Cardiac septum (tissue), 1 donor: Measurements from ENCODE around the gene GFRA4. TPM values are rescaled to one million over a fixed set of nuclear protein-coding genes. Genes with fewer than 3 reads are reported as not detected.

Experiments
- DNase-seq: peaks from one replicate; pipeline ENCODE4 v3.0.0-alpha.2; 2020; ENCODE audit warnings: low spot score
- intact Hi-C: fragments of 100-400 bp; cut with DNase I; formaldehyde crosslinking; loops from one replicate; pipeline ENCODE4 v1.14.0; 2022
- total RNA-seq: library from RNA; stranded (reverse); fragmentation: NEBNext Ultra II Directional; extraction: Animal tissue kit (Norgen Biotek cat#: 25700); gene quantifications from one replicate; pipeline ENCODE4 v1.2.1, GENCODE V29; 2021
- donor health status: DM: no; HTN: no; CAD: no.

GFRA4 gene
- total RNA-seq, 1 donor from 2014 or later: not detected

DNA sequence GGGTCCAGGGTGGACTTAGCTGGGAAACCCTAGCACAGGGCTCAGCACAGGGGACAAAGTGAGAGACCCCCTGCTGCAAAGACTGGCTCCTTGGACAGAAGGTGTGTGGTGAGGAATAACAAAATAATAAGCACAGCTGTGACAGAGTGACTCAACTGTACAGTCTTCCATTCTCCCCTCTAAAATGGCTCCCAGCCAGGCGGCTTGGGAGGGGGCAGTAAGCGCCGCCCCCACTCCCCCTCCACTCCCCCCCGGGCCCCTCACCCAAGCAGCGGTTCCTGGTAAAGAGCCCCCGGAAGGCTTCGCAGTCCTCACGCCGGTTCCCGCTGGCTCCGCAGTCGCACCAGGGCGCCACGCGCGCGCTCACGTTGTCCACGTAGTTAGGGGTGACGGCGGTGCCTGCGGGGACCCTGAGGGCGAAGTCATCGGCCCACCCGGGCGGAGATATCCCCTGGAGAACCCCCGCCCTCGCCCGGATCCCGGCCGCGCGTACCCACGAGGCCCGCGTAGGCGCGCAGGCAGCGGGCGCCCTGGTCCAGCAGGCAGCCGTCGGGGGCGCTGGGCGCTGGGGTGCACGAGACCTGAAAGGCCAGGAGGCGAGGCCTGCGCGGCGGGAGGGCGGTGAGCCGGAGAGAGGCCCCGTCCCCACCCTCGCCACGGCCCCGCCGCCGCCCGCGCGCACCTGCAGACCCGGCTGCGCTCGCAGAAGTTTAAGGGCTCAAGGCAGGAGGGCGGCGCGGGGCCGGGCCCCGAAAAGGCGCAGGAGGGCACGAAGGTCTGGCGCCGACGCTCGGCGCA lies 2.7 kb downstream of the GFRA4 start:
- peak; percentile 64 for DNase-seq
- intact Hi-C loops: no loop called here

DNA sequence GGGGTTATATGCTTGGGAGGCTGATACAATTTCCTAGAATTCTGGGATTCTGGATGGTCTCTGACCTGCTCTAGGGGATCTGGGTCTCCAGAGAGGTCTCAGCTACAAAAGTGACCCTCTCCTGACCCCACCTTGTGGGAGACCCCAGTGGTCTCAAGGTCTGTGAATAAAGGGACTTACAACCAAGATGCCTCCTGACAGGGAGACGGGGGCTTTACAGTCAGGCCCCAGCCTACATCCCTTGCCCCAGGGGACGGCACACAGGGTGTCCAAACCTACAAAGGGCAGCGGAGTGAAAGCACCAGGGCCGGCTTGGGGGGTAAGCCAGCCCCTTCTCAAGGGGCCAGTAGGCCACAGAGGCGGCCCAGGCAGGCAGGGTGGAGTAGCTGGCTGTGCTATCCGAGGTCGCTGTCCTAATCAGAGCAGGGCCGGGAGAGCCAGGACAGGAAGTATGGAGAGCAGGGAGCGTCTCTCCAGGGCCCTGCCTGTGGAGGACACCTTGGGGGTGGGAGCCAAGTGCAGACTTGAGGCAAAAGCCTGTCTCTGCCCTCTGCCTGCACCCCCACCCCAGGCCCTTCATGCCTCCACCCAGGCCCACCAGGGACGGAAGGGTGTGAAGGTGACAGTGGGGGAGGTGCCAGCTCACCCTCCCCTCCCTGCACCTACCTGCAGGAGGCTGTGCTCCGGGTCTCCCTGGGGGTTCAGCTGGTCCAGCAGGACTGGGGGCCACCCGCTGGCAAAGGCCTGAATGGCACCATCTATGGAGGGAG lies 3.5 kb downstream of the GFRA4 start:
- DNase-seq: peak; percentile 29
- intact Hi-C loops: no loop called here

DNA sequence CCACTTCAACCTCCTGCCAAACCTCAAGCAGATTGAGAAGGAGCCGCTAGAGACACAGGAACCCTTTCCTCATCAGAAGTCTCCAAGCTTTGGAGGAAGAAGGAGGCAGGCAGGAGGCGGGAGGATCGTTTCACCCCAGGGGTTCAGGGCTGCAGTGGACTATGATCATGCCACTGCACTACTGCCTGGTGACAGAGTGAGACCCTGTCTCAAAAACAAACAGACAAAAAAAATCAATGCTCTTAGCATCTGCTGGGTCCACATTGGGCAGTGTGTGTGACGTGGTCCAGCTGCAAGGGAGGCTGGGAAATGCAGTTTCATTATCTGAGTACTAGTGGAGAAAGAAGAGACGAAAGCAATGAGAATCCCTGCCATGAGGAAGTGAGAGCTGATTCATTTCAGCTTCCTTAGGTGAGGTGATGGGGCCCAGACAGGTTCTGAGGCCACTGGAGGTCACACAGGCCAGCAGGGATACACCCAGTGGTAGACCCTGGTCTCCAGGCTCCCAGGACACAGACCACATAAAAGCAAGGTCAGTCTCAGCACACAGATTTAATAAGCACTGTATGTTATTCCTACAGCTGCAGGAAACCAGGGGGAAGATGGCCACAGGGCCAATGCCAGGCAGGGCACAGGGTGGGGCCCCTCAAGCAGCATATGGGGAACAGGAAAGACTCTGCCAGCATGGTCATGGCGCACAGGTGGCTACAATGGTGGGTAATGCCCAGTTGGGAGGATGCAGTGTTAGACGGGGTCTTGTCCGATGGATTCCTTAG lies 4.3 kb downstream of the GFRA4 start:
- intact Hi-C loops: no loop called here
- peak; percentile 39 for DNase-seq

DNA sequence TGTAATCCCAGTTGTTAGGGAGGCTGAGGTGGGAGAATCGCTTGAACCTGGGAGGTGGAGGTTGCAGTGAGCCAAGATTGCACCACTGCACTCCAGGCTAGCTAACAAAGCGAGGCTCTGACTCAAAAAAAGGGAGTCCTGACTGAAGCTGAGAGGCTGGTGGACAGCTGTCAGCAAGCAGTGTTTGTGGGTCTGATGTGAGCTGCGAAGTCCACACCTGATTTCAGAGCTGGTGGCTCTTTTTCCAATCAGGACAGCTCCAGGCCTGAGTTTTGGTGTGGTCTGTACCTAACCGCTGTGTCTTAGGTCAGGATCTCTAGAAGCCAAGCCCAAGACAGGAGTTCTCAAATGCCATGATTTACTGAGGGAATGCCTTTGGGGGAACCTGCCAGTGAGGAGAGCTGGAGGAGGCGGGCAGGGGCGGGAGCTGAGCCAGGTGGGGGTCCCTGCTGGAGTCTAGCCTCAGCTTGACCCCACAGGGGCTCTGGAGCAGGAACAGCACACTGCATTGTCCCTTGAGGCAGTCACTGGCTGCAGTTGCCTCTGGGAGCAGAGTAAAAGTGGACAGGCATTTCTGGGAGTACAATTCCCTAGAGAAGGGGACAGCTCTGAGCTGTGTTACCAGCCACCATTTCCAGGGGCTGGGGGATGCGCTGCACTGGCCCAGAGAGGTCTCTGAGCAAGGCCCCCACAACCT lies 5.0 kb downstream of the GFRA4 start:
- intact Hi-C loops: no loop called here
- DNase-seq: peak; percentile 35

DNA sequence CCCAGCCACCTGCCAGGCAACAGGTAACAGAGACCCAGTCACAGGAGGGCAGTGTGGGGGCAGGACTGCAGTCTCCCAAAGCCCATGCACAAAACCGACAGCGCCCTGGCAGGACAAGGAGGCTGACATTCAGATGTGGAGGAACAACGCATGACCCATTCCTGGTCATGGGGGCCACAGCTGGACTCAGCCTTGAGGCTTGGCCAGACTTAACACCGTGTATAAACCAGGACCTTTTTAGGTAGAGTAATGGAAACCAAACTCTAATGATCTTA lies 8.1 kb downstream of the GFRA4 start:
- peak; percentile 29 for DNase-seq
- intact Hi-C loops: no loop called here

DNA sequence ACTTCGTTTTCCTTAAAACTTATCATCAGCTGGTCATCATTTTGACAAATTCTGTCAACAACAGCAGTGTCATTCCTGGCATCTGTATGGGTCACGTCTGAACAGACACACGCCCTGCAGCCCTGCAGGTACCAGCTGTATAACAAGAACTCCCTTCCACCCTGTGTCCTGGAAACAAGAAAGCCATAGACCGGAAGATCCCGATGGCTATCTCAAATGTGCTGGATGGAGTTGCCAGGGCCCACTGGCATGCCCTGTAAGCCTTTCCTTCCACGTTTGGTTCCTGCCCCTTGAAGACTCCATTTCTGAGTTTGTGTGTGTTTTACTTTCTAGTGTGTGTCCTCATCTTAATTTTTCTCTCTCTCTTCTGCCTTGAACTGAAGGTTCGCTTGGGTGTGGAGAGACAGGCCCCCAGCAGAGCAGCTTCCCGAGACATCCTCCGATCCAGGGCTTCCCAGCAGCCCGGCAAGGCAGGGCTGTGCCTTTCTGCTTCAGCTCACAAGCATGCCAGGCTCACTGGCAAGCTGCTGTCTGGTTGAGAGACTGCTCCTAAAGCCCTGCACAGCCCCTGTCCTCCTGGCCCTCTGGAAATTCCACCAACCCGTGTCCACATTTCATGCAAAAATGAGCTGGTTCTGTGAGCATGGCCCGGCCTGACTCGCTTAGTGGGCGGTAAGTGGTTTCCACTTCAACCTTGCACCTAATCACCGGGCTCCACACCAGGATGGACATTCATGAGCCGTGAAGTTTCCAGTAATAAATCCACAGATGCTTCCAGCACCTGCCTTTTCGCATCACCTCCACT lies 8.7 kb downstream of the GFRA4 start:
- peak; percentile 72 for DNase-seq
- intact Hi-C loops: no loop called here

DNA sequence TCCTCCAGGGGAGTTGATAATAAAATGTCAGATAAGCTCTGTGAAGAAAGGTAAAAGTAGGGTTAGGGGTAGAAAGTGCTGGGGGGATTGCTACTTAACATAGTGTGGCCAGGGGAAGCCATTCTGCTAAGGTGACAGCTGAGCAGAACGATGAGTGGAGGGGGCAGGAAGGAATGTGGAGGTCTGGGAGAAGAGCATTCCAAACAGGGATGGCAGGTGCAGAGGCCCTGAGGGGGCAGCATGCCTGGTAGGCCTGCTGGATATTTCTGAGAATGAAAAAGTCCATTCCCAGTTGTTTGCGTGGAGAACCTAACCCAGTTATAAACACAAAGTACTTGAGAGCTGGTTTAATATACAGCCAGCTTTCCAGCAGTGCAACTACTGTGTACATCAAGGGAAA lies 9.3 kb downstream of the GFRA4 start:
- intact Hi-C loops: no loop called here
- DNase-seq: no peak

DNA sequence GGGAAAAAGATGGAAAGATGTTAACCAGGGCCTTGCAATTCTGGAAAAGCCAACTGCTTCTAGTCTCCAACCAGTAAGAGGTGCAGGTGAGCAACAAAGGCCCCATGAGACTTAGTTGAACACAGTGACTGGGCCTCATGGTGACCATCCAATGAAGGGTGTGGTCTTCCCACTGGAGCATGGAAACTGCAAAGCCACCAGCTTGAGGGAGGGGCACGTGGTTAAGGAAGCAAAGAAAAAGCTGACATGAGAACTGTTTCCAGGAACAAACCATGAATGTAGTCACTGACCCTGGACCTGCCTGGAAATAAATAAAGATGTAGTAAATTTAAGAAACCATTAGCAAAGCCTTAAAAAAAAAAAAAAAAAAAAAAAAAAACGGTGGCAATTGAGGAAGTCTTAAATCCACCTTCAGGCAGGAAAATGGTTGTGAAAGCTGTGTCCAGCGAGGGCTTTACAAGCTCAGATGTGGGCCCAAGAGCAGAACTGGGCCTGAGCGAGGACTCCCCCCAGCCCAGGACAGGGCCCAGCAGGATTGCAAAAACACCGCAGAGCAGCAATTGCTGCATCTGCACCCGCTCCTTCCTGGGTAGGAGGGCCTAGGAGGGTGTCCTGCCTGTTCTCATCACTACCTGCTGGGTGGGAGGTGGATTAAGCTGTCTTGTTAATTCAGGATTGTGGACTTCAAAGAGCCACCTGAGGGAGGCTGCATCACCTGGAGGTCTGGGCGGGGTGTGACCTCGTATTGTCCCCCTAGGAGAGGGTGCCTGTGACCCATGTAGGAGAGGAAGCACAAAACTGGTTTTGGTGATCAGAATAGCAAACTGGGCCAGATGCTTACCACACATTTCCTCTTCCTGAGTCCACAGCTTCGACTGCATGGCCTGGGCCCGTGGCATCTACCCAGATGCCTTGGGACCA lies 10.3 kb downstream of the GFRA4 start:
- intact Hi-C loops: no loop called here
- DNase-seq: peak; percentile 60

DNA sequence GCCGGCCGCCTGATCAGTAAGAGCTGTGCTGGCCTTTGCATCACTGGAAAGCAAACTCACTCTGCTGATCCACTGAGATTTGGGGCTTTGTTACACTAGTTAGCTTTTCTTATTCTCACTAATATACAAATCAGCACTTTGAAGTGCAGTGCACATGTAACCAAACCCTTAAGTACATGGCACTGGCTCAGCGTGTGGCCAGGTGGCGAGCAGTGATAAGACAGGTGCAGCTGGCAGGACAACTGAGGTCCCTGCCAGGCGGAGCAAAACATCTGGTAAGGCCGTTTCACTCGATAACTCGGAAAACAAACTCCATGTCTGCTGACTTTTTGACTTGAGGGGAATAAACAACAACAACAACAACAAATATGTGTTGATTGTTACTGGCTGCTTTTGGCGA lies 11.0 kb downstream of the GFRA4 start:
- DNase-seq: peak; percentile 10
- intact Hi-C loops: no loop called here

DNA sequence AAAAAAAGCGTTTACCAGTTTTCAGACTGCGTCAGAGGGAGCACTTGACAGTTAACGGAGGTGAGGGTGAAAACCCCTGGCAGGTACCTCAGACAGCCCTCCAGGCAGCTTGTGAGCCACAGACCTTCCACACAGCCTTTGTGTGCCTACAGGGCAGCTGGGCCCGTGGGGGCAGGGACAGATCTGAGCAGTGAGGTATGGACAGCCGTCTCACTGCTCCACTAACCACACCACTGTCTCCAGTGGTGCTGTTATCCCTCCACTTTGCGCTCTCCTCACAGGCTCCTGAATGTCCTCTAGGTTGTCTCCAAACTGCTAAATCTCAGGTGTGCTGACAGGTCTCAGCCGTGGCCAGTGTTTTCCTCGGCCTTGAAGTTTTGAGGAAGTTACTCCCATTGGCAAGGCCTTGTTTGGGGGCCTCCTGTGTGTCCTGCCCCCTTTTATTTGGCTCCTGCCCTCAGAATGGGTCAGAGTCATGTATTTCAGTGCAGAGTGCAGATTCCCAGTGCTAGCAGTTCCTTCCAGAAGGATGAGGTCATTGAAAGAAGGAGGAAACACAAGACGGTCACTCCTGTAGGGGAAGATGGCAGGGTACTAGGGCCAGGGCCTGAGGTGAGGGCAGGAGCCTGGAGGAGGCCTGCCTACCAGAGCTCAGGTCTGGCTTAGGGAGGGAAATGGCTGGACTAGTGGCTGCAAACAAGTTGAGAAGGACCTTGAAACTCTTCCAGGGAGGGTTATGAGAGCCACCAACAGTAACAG lies 11.8 kb downstream of the GFRA4 start:
- intact Hi-C loops: no loop called here
- DNase-seq: peak; percentile 38

DNA sequence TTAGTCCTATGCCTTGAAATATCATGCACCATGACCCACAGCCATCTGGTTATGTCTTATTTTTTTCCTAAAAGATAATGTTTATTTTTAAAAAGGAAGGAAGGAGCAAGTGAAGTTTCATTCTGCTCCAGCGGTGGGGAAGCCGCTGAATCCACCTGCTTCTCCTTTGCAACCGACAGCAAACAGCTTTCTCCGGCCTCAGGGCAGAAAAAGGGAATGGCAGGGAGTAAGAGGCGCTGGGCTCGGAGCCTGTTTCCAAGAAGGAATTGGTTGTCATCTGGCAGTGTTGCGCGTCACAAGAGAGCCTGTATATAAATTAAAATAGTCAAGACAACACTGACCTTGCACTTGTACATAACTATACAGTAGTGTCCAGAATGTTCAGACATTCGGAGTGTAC lies 14.2 kb downstream of the GFRA4 start:
- intact Hi-C loops: no loop called here

DNA sequence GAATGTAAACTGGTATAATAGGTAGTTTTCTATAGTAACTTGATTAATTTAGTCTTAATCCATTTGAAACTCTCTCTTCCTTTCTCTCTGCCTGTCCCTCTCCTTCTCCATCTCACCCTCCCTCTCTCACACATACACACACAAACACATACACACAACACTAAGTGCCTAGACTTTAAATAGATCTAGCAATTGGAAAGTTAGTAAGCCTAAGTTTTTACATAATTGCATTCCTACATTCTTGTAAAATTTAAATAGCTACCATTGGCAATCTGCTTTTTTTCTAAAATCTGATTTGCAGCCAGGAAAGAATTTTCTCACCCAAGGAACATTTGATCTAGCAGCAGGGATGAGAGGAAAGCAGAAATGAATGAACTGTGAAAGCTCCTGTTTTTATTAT lies 15.7 kb downstream of the GFRA4 start:
- intact Hi-C loops: no loop called here
- DNase-seq: no peak

More for the DNA sequence above, 14.2 kb downstream of the GFRA4 start:
- DNase-seq: peak; percentile 22

DNA sequence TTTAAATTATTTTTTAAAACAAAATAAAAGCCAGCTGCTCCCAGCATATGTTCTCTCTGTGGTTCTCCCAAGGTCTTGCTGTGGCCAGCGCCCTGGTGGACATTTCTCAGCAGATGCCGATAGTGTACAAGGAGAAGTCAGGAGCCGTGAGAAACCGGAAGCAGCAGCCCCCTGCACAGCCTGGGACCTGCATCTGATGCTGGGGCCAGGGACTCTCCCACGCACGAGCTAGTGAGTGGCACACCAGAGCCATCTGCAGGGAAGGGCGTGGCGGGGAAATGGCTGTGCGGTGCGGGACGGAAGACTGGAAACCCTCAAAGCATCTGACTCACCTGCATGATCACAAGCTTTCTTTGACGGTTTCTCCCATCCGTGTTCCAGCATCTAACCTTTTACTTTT lies 16.5 kb downstream of the GFRA4 start:
- intact Hi-C loops: no loop called here
- peak; percentile 44 for DNase-seq

DNA sequence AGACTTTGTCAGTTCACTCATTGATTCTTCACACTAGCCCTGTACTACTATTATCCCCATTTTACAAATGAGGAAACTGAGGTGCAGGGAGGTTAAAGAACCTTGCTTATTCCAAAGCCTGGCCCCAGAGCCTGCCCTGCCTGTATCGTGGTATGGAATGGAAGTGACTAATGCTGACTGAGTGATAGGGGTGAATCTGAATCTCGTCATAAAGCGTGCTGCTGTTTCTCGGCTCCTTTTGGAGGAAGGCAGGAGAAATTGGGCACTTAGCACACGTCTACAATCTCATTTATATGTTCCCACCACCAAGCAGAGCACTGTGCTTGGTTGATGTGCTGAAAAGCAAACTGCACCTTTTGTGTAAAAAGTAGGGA lies 17.1 kb downstream of the GFRA4 start:
- intact Hi-C loops: no loop called here
- DNase-seq: no peak

DNA sequence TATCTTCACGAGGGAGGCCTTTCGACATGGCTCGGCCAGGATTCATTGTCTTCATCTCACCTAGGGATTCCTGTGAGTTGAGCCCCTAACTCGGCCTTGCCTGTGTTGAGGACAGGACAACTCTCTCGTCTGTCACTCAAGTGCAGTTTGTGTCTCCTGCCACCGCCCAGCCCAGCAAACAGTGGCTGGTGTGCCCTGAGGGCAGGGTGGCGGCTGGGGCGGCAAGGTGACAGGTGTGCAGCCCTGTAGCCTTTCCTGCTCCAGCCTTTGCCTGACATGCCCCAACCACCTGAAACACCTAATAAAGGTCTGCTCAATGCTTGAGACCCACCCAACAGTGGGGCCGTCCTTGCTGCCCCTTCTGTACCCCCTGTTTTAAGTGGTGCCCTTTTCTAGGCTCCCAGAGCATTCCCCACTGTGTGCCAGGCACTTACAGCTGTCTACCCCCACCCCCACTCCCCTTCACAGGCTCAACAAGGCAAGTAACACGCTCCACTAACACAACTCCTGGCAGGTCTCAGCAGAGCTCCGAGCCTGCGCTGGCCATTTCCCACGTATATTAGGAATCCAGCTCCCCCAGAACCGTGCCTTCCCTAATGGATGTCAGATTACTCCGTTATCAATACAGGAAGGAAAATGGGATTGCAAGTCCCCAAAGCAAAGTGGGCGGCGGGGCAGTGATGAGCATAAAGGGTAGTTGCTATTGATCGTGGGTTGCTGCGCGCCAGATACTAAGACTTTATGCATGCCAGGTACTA lies 17.7 kb downstream of the GFRA4 start:
- intact Hi-C loops: no loop called here
- peak; percentile 63 for DNase-seq

DNA sequence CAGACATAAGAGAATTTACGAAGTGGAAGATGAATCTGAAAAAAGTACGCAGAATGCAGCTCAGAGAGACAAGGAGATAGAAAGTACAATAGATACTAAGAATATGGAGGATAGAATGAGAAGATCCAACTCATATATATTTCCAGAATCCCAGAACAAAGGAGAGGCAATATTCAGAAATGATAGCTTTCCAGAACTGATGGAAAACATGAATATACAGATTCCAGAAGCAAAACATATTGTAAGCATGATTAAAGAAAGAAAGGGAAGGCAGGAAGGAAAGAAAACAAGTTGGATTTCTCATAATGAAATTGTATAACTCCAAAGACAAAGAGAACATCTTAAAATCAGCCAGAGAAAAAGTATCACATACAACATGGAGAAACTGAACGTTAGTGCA lies 22.9 kb downstream of the GFRA4 start:
- intact Hi-C loops: no loop called here
- DNase-seq: no peak

DNA sequence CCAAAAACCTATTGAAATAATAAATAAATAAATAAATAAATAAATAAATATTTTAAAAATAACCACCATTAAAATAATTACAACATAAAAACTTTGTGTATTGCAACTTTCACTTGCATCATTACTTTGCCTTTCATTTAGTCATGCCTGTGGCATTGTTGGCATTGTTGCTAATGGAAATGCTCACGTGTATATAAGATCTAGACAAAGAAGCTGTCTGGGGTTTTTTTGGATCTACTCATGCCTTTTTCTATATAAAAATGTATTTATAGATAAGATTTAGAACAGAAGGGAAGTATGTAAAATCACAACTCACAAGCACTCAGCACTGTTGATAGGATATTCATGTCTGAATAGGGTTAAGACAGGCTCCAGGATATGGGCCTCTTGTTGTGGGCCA lies 27.9 kb downstream of the GFRA4 start:
- intact Hi-C loops: no loop called here
- DNase-seq: no peak
